HT-29 (cell line): Measurements from ENCODE around the gene EYA4. TPM values are rescaled to one million over a fixed set of nuclear protein-coding genes. Genes with fewer than 3 reads are reported as not detected.
A peak's percentile ranks its signal among the peaks of the same experiment; 100 is the strongest.

Experiments used
- DNase-seq: peaks from one replicate; pipeline ENCODE4 v3.0.0-alpha.2; 2015; ENCODE audit warnings: low spot score
- total RNA-seq: library from RNA; depleted of rRNA; stranded (reverse); fragments of >200 nt; shearing (Covaris generic); gene quantifications from 2 replicates; pipeline ENCODE4 v1.2.3, GENCODE V29; 2014

Gene EYA4
- total RNA-seq, 1 experiment from 2014 or later, result not detected

DNA sequence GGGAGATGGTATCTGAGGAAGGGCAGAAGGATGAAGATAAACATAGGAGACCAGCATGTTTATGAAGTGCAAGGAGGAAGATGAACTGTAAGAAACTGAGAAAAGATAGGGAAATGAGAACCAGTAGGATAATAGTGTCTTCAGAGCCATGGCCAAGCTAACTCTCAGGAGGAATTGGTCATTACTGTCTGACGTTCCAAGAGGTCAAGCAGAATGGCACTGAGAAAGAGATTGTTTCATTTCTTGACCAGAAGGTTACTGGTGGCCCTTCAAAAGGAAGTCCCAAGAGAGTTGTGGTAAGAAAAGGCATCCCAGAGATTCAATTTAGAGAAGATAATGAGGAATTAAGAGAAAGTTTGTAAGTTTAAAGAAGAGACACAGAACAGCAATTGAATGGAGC, 47.5 kb downstream of the EYA4 start:
- DNase-seq, result no peak

DNA sequence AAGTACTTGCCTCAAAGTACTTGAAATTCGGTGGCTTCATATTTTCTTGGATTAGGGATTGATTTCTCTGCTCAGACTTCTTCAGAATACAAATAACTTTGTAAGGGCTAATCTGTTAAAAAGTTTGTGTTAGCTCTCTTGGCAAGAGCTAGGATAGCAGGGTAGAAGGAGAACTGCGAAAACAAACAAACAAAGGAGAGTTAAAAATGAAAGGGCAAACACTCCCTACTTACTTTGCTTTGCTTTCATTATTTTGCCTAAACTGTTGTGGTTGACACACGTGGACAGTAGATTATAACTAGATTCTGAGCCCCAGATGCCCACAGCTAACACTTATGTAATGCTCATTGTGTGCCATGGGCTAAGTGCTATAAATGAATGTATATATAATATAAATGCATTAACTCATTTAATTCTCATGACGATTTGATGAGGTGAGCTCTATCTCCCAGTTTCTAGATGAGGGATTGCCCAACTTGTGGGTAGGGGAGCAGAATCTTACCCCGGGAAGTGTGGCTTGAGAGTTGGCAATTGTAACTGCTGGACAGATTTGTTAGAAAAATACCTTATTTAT, 48.7 kb downstream of the EYA4 start:
- DNase-seq, result no peak

GRCh38 chr6:133290930-133291329, 49.8 kb downstream of the EYA4 start:
- no peak for DNase-seq

DNA sequence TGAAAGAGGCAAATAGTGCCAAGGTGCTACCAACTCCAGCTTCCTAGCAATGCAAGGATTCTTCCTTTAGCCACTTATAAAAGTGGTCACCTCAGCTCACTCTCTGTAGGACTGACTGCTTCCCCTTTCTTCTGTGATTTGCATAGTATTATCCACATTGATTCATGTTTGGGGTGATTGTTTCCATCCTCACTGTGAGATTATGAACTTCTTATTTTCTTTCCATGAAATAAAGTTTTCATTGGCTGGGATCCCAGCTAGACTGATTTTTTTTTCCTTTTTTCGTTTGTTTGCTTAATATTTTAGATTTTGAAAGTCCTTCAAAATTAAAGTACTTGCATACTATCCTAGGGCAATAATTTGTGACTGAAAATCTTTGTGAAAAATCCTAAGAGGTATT, 50.5 kb downstream of the EYA4 start:
- DNase-seq, result no peak

- no peak for DNase-seq
Measured at GRCh38 chr6:133297657-133298056, 56.5 kb downstream of the EYA4 start.

- no peak for DNase-seq
Measured at GRCh38 chr6:133298335-133298734, 57.2 kb downstream of the EYA4 start.

DNA sequence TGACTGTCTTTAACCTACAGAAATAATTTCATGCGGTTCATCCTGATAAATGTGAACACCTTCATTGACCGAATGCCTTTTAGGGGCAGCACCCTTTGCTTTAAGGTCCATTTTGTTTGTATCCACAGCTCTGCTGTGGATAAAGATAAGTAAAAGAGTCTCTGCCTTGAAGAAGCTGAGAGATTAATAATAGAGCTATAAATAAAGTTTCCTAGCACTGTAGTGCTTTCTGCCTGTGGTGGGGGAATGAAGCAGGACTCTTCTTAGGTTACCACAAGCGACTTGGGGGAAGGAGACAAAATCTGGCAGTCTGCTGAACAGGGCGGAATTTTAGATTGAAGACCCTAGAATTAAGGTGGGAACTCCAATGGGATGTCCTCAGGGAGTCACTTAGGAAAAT, 57.6 kb downstream of the EYA4 start:
- DNase-seq, result no peak

DNA sequence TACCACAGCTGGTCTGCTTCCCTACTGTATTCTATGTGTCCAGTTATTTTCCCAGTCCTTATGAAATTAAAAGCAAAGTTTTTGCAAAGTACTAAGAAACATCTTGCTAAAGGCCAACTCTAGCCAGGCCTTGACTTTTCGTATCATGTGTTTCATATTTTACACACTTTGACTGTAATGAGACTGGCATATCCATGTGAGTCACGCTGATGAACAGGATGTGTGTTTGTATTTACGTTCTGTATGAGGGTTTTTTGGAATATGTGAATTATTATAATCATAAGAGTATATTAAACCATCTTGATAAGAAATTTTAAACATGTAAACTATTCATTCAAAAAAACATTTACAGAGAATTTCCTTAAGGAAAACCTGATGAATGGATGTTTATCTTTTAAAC, 59.7 kb downstream of the EYA4 start:
- no peak for DNase-seq

DNA sequence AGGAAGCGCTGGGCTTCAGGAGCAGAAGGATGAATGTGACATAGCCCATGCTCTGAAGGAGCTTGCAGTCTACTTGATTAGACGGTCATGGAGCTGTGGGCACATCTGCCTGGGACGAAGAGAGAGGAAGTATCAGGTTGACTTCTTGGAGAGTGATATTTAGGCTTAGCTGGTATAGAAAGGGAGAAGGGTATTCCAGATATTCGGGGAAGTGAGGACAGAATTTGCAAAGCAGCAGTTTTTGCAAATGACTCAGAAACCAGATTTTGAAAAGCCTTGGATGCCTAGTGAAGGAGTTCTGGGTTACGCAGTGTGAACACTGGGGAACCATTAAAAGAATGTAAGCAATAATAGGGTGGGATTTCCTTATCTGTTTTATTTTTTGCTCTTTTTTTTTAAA, 60.7 kb downstream of the EYA4 start:
- no peak for DNase-seq

DNA sequence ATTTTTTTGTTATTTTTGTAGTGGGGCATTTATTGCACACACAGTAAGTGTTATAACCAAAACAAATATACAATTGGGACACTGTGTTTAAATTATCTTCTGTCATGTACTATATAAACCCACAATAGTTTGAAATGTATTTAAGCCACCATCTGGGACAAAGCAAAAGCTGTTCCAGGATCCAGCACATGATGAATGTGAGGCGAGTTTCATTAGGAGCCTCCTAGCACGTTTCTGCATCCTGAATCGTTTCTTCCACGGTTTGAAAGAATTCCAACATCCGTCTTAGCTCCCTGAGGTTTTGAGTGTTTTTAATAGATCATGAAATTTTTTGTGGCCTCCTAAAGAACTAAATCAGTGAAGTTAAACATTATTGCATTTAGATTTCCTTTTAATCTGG, 65.8 kb downstream of the EYA4 start:
- DNase-seq, result no peak

GRCh38 chr6:133309579-133309978, 68.4 kb downstream of the EYA4 start:
- DNase-seq, result no peak

DNA sequence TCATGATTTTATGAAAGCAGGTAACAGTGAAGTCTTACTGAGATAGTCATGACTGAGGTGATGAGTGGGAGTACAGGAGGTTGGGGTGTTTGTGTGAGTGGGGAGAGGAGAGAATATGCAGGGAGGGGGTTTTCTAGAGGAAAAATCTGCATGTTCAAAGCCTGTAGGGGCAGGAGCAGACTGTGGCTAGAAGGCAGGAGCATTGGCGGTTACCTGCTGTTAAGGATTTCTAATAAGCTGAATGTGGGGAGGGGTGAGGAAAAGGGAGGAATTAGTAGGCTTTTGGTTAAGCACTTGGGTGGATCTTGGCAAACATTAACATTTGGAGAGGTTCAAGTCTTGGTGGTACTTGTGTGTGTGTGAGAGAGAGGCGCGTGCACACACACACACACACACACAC, 70.8 kb downstream of the EYA4 start:
- no peak for DNase-seq

- DNase-seq, result no peak
Measured at GRCh38 chr6:133313068-133313467, 71.9 kb downstream of the EYA4 start.

GRCh38 chr6:133314947-133315346, 73.8 kb downstream of the EYA4 start:
- DNase-seq, result no peak

DNA sequence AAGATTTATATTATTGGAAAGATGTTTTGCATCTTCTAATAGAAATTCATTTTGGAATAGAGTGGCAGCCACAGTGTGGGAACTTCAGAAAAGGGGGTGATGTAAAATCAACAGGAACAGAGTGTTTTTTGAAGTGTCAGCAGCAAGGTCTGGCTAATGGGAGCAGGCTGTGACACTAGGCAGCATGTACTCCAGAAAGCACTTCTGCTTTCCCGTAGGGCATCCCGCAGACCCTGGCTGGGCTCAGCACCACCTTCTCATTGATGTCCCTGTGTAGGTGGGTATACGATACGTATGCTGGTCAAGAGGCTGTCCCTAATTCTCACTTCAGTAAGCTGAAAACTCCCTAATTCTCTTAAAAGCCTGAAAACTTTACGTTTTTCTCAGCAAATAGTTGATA, 74.7 kb downstream of the EYA4 start:
- DNase-seq, result no peak

- no peak for DNase-seq
Measured at GRCh38 chr6:133317704-133318103, 76.5 kb downstream of the EYA4 start.

- no peak for DNase-seq
Measured at GRCh38 chr6:133326584-133326983, 85.4 kb downstream of the EYA4 start.

GRCh38 chr6:133333852-133334251, 92.7 kb downstream of the EYA4 start:
- no peak for DNase-seq

DNA sequence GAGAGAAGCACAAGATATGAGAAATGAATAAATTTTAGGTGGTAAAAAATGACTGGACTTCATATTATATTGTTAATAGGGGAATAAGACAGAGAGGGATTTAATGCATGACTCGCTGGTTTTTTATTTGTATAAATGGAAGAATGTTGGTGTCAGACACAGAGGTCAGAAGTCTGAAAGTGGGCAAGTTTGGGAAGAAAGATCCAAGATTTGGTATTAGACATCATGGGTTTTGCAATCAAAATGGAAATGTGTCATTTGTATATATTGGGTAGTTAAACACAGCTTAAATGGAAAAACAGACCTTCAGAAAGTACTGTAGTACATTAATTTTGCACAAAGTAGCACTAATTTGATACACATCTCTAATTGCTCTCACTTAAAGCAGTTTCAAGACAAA, 96.2 kb downstream of the EYA4 start:
- no peak for DNase-seq

DNA sequence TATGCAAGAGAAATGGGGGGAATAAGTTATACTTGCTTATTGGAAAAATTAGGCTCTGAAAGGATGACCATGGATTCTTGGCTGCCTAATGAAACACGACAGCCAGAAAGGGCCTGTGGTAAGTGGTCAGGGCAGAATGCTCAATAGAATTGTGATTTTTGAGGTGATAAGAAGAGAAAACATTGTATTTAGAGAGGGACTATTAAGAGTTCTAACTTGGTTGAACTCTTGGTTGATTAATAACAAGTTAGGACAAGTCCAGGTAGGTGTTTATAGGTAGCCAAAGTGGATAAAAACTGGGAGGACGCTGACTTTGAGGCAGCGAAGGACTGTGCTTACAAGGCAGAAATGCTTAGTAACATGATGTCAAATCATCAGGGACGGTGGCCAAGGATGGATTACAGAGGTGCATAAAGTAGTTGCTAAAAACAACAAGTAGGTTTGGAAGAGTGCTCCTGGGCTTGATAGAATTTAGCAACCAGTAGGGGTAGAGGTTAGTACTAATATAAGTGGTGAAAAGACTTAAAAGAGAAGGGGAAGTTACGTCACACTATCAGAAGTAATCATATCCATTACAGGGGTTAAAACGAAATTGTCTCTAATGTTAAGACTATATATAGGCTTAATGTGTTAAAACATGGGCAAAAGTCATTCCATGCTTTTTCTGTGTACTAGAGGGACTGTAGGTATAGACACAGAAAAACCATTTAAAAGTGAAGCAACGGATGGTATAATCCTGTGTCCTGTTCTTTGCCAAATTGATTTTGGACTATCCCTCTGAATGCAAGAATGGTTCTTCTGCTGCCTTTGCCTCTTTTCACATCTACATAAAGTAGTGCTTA, 98.6 kb downstream of the EYA4 start:
- DNase-seq, result no peak

- DNase-seq, result no peak
Measured at GRCh38 chr6:133340557-133340956, 99.4 kb downstream of the EYA4 start.

DNA sequence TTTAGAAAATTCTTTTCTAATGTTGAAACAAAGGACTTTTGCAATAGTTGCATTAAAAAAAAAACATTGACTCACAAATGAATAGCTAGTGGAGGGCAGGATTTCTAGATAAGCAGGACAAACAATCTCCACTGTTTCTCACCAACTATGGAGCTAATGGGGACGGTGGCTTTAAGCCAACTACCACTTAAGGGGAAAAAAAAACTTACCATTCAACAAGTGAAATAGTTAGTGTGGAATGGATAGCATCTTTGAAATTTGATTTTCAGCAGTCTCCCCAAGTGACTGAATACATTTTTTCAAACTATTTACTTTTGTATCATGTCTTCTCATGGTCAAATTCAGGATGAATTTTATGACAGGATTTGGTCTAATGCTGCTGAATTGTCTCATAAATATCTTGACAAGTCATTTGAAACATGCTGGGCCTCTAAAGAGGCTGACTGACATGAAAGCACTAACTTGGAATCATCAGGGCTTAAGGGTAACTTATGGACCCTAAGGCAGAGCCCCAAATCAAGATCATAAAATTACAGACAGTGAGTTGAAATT, 100.5 kb downstream of the EYA4 start:
- peak; percentile 22 for DNase-seq

DNA sequence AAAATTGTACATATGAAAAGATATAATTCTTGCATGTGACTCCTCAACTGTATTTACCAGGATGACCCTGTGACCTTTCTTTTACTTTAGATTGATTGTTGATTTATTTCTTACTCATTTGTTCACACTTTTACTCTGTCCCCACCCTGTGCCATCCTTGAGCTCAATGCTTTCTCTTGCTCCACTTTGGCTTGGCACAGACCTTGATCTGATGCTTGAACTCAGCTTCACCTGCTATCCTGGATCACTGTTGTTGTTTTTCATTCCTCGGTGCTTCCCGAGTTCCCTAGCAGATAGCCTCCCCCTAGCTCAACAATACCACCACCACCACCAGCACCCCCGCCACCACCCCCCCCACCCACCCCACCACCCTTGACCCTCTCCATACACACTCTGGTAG, 102.1 kb downstream of the EYA4 start:
- no peak for DNase-seq
